Fibroblast of mammary gland (primary cell): ENCODE results near the gene TLCD2.
A peak's percentile ranks its signal among the peaks of the same experiment; 100 is the strongest.
"Not testable (repeated sequence)": the region's sequence is repeated elsewhere in the genome, so short reads cannot be mapped to it uniquely, and the experiment has no call there.

Source experiments
- DNase-seq: peaks from one replicate; pipeline ENCODE4 v3.0.0-alpha.2; 2010; ENCODE audit warnings: low read depth
- H3K4me3 ChIP-seq: 2 replicates; pipeline ENCODE4 v1.5.1; 2011; ENCODE audit warnings: low read depth, mild to moderate bottlenecking, low read length, moderate library complexity; ENCODE audit not compliant: control insufficient read depth
- CTCF ChIP-seq: conservative IDR thresholded peaks from 2 replicates; pipeline ENCODE4 v1.5.1; 2011; ENCODE audit warnings: low read depth, low read length, inconsistent platforms; ENCODE audit not compliant: control insufficient read depth, insufficient read depth

The TLCD2 gene

GRCh38 chr17:1727876-1728630 lies 17.9 kb upstream of the TLCD2 start:
- no peak overlapping the region for H3K4me3 ChIP-seq
- no peak for DNase-seq
- TF ChIP-seq CTCF: no peak

DNA sequence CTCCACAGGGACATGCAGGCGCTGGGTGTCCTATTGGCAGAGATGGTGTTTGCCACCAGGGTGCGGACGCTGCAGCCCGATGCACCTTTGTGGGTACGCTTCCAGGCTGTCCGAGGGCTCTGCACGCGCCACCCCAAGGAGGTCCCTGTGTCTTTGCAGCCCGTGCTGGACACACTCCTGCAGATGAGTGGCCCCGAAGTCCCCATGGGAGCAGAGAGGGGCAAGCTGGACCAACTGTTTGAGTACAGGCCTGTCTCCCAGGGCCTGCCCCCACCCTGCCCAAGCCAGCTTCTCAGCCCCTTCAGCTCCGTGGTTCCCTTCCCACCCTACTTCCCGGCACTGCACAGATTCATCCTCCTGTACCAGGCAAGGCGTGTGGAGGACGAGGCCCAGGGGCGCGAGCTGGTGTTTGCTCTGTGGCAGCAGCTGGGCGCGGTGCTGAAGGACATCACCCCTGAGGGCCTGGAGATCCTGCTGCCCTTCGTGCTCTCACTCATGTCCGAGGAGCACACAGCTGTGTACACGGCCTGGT lies 17.1 kb upstream of the TLCD2 start:
- DNase-seq: no peak
- H3K4me3 ChIP-seq: no peak overlapping the region
- no peak for TF ChIP-seq CTCF

DNA sequence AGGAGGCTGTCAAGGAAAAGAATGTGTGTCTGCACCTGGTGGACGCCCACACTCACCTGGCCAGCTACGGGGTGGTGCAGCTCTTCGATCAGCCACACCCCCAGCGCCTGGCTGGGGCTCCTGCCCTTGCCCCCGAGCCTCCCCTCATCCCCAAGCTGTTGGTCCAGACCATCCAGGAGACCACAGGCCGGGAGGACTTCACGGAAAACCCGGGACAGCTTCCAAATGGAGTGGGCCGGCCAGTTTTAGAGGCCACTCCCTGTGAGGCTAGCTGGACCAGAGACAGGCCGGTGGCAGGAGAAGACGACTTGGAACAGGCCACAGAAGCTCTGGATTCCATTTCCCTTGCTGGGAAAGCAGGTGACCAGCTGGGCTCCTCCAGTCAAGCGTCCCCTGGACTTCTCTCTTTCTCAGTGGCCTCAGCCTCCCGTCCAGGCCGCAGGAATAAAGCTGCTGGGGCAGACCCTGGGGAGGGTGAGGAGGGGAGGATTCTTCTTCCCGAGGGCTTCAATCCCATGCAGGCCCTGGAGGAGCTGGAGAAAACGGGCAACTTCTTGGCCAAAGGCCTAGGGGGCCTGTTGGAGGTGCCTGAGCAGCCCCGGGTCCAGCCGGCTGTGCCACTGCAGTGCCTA lies 16.6 kb upstream of the TLCD2 start:
- H3K4me3 ChIP-seq: no peak overlapping the region
- DNase-seq: no peak
- TF ChIP-seq CTCF: no peak

DNA sequence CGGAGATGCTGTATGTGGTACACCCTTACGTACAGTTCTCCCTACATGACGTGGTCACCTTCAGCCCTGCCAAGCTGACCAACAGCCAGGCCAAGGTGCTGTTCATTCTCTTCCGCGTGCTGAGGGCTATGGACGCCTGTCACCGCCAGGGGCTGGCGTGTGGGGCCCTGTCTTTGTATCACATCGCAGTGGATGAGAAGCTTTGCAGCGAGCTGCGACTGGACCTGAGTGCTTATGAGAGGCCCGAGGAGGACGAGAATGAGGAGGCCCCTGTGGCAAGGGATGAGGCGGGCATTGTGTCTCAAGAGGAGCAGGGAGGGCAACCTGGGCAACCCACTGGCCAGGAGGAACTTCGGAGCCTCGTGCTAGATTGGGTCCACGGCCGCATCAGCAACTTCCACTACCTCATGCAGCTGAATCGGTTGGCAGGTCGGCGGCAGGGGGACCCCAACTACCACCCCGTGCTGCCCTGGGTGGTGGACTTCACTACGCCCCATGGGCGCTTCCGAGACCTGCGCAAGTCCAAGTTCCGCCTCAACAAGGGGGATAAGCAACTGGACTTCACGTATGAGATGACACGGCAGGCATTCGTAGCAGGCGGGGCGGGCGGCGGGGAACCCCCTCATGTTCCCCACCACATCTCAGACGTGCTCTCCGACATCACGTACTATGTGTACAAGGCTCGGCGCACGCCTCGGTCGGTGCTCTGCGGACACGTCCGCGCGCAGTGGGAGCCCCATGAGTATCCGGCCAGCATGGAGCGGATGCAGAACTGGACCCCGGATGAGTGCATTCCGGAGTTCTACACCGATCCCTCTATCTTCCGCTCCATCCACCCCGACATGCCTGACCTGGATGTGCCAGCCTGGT lies 15.7 kb upstream of the TLCD2 start:
- no peak for DNase-seq
- peak overlapping the region; percentile 45 for H3K4me3 ChIP-seq
- no peak for TF ChIP-seq CTCF

DNA sequence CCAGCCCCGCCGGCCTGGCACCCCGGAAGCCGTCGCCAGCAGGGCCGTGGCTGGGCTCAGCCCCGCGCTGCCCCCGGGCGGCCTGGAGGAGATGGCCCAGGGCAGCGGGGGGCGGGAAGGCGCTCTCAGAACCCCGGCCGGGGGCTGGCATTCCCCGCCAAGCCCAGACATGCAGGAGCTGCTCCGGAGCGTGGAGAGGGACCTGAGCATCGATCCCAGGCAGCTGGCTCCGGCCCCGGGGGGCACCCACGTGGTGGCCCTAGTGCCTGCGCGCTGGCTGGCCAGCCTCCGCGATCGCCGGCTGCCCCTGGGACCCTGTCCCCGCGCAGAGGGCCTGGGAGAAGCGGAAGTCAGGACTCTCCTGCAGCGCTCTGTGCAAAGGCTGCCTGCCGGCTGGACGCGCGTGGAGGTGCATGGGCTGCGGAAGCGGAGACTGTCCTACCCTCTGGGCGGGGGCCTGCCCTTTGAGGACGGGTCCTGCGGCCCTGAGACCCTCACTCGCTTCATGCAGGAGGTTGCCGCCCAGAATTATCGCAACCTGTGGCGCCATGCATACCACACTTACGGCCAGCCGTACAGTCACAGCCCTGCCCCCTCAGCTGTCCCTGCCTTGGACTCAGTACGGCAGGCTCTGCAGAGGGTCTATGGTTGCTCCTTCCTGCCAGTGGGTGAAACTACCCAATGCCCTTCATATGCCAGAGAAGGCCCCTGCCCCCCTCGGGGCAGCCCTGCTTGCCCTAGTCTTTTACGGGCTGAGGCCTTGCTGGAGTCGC lies 14.9 kb upstream of the TLCD2 start:
- TF ChIP-seq CTCF: no peak
- H3K4me3 ChIP-seq: peak overlapping the region; percentile 45
- no peak for DNase-seq

DNA sequence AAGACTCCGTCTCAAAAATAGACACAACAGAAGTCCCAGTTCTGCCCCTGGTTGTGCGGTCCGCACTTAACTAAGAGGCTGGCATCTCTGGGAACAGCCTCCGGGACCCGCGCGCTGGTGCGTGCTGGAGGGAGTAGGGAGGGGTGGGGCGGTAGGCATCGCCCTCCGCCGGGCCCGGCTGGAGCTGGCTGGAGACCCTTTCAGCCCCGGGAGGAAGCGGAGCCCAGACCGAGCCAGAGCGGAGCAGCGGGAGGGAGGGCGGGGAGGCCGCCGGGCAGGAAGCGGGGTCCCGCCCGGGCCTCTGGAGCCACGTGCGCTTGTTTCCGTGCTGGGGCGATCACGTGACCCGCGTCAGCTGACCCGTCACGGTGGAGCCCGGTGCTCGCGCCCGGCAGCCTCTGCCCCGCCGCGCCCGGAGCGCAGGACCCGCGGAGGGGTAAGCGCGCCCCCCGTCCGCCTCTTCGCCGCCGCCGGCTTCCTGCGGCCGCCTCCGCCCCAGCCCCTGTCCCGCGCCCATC lies 14.2 kb upstream of the TLCD2 start, which contains the start of gene WDR81:
TSS of gene WDR81 (plus strand) at position 354 of the 518 bp plus-strand sequence. CDS start 256 bp downstream, outside the sequence.
- no peak for TF ChIP-seq CTCF
- H3K4me3 ChIP-seq: peak within 1 kb of the TSS; percentile 45

GRCh38 chr17:1722022-1722421 lies 11.8 kb upstream of the TLCD2 start:
- not testable (repeated sequence) for H3K4me3 ChIP-seq
- peak; percentile 86 for DNase-seq

More for the DNA sequence above, 14.2 kb upstream of the TLCD2 start, which contains the start of gene WDR81:
- peak; percentile 82 for DNase-seq
